Kasumi-1 (cell line): Measurements from ENCODE around the gene SASH1.

ENCODE experiments used
- DNase-seq, 2 experiments: peaks; one replicate each; lab custom pipeline; 2025; lab: John Stamatoyannopoulos, UW

SASH1 gene

DNA sequence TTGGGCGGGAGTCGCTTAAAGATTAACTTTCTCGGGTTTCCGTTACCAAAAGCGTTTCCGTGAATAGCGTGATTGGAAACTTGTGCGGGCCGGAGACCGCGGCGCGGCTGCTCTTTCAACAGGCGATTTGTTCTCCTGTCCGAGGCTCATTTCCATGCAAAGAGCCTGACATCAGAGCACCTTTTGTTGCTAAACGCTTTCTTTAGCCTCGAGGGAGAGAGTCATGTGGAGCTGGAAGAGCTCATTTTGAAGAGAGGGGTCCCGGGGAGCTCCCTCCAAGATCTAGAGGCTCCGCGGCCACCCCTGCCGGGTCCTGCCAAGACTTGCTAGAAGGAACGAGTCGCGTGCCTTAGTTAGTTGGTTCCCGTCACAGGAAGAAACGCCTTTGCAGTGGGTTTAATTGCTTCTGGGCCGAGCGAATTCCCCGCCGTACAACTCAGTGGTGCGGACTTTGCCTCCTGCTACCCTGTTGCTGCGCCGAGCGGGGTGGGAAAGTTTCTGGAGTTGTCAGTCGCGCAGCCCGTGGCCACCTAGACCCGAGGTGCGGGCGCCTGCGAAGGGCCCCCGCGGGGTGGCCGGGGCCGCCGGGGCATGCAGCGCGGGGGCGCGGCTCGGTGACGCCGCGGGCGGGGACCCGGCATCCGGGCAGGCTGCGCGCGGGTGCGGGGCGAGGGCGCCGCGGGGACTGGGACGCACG lies at the start of gene SASH1:
SASH1 (plus strand) TSS at position 489 of the 697 bp plus-strand sequence. CDS start 230 bp downstream, outside the sequence.
- DNase-seq: peak; percentile 29 to 36

DNA sequence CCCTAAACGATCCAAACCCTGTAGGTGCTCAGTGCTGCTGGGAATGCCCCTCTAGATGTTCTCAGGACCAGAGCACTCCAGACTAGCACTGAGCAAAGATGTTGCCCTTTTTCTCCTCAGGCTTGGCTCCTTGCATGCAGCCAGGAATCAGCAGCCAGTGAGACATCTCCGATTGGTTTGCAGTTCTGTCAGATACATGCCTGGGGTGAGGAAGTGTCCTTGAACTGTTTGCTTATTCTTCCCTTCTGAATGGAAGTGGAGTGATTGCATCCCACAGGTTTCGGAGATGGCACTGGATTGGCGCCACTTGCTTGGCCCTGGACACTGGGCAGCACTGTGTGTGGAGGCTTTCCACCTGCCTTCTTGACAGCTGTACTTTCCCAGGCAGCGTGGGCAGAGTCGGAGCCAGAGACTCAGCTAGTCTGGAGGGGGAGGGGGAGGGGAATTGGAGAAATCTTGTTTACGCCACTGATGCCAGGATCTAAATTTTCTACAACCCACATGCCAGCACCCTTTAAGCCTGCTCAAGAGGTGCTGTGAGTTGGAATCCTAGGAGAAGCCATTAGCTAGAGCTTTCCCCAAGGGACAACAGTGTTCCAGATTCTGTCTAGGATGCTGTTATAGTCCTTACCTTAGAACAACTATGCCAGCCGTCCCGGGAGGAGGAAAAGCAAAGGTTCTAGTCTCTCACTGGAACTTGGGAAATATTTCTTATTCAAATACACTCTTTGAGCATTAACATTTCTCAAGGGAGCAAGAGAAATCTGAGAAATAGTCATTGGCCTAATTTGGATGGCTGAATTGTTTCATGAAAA lies 49.2 kb upstream of the SASH1 start:
- DNase-seq: no peak

DNA sequence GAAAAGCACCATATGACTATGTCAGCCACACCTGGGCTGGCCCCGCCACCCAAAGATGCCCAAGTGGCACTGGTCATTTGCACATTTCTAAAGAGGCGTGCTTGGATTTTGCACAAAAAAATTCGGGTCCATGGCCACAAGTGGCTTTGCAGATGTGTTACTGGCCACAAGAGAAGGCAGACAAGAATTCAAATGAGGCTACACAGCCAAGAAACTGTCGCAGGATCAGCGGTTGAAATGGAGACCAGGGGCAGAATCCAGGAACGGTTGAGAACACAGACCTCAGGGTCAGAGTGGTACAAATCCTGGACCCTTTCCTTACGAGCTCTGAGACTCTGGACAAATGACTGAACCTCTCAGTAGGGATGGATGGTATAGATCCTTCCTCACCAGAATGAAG lies 48.6 kb upstream of the SASH1 start:
- DNase-seq: no peak

DNA sequence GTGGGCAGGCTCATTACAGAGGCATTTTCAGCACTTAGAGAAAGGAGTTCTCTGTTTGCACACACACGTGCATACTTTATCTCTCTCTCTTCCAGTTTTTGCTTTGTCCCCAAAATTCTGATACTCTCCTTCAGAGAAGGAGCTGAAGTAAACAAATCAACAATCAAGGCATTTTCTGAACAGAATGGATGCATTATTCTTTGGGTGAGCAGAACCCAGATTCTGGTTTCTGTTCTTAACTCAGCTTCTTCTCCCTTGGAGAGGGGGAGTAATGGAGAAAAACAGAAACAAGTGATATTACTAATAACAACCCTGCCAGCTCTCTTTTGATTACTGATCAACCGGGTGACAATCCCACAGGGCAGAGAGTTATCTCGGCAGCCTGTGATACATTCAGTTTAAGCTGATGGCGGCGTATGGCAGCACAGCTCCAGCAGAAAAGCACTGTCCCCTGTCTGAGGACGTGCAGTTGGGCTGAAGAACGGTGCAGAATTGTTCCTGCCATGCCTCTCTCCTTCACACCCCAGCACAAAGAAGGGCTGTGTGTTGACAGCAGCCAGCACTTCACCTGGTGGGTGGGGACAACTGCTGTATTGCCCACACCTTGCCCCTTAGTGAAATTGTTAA lies 47.3 kb upstream of the SASH1 start:
- DNase-seq: no peak

DNA sequence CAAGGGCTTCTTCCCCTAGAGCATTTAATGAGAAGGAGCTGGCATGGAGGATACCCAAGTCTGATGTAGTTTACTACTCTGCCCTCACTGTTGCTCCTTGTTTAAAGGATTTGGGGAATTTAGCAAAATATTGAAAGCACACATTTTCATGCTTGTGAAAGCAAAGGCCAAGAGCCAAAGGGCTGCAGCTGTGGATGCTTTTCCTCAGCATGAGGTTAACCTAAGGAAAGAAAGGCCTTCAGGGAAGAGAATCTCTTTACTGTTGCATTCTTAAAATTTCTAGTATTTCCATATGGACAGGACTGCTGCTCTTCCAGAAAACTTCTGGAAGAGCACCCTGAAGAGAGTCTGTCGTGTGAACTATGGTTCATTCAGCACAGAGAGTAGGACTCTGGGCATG lies 45.9 kb upstream of the SASH1 start:
- DNase-seq: no peak

DNA sequence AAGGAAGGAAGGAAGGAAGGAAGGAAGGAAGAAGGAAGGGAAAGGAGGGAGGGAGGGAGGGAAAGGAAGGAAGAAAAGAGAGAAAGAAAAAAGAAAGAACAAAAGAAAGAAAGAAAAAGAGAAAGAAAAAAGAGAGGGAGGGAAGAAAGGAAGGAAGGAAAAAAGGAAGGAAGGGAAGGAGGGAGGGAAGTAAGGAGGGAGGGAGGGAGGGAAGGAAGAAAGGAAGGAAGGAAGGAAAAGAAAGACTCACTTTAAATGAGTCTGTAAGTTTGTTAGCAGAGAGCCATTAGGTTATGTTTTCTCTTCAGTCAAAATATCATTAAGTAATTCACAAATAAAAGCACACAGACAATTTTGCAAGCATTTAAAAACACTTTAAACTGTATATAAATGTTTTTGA lies 44.0 kb upstream of the SASH1 start:
- no peak for DNase-seq

DNA sequence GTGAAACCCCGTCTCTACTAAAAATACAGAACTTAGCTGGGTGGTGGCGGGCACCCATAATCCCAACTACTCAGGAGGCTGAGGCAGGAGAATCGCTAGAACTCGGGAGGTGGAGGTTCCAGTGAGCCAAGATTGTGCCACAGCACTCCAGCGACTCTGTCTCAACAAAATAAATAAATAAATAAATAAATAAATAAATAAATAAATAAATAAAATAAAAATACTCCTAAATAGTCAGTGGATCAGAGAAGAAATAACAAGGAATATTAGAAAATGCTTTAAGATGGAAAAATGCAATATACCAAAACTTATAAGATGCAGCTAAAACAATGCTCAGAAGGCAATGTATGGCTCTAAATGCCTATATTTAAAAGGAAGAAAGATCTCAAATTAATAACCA lies 39.0 kb upstream of the SASH1 start:
- no peak for DNase-seq

DNA sequence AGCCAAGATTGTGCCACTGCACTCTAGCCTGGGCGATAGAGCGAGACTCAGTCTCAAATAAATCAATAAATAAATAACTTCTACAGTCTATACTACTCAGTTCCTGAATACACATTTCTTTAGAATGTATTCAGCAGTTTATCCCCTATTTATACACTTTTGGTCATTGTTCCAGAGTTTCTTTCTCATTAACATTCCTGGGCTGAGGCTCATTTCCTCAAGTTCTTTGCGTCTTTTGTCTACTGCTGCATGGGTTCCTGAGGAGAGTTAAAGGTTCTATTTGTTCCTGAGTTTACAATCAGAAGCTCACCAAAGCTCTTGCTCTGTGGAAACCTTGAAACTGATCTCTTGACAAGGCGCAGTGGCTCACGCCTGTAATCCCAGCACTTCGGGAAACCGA lies 37.7 kb upstream of the SASH1 start:
- DNase-seq: no peak

DNA sequence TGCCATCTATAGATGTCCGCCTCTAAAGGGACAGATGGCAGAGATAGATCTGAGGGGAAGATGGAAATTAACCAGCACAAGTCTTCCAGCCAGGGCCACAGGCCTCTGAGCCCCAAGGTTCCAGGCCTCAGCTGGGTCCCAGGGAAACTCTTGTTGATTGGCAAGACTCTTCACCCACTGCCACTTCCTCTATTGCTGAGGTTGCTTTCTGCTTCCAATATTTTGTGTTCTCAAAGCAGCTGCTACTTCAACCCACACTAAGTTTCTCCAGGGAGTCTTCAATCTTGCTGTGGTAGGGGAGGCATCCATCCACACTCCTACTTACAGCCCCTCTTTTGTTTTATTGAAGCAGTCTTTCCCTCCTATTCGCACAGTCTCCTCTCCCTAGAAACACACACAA lies 36.4 kb upstream of the SASH1 start:
- peak in 1 of 2 experiments; percentile 9 for DNase-seq

DNA sequence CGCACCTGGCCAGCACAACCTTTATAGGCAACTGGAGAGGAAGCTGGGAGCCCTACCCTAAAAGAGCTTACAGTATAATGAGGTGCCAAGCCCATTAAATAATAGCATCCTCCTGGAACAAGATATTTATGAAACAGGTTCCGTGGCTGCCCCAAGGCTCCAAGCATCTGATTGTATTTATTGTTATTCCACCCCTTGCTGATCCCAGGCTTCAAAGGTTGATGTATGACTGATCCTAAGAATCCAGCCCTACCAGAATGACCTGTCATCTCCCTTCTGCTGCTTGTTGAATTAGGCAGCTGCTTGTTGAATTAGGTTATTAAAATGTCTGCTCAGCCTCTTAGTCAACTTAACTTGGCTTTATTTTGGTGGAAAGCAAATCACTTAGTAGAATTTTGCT lies 35.2 kb upstream of the SASH1 start:
- DNase-seq: no peak

DNA sequence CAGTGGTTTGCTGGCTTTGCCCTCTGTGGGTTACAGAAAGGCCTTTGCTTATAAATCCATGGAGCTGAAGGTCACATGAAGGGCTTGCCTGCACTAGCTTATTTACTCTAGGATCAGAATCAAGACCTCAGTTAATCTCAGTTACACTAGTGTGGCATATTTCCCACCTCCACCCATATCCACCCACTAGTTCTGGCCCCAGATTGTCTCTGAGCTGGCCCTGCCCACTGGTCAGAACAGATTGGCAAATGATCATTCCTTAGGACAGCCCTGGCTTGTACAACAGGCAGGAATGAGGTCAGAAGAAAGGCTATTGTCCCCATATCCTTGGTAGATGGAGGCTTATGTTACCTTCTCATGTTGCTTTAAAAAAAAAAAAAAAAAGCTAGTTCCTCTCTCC lies 33.3 kb upstream of the SASH1 start:
- DNase-seq: no peak

DNA sequence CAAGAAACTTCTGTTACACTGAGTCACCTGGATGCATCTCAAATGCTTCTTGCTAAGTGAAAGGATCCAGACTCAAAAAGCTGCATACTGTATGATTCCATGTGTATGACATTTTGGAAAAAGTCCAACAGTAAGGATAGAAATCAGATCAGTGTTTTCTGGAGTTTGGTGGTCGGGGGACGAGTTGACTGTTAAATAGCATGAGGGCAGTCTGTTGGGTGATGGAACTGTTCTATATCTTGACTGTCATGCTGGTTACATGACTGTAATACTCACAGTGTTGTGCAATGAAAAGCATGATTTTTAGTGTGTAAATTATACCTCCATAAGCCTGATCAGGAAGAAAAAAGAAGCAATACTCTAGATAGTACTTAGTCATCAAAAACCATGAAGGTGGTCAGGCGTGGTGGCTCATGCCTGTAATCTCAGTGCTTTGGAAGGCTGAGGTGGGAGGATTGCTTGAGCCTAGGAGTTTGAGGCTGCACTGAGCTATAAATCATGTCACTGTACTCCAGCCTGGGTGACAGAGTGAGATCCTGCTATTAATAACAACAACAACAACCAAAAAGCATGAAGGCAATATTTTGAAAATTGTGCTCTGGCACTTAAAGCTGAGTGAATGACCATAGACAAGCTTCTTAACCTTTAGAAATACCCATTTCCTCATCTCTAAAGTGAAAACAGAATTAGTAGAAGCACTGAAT lies 30.5 kb upstream of the SASH1 start:
- DNase-seq: no peak

DNA sequence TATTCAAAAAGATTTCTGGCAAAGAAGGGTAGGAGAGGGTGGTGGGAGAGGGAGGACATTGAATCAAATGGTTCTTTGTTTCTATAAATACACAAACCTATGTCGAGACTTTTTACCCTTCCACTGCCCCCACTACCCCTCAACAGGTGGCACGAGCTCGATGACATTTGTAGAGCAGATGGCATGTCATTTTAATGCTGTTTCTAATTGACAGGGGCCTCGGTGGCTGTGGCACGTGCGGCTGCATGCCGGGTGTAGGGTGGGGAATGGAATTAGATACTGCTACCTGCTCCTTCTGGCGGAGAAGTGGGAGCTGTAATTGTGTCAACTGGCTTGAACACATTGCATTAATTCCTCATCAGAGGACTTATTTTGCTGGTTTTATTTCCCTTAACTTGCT lies 29.1 kb upstream of the SASH1 start:
- no peak for DNase-seq

DNA sequence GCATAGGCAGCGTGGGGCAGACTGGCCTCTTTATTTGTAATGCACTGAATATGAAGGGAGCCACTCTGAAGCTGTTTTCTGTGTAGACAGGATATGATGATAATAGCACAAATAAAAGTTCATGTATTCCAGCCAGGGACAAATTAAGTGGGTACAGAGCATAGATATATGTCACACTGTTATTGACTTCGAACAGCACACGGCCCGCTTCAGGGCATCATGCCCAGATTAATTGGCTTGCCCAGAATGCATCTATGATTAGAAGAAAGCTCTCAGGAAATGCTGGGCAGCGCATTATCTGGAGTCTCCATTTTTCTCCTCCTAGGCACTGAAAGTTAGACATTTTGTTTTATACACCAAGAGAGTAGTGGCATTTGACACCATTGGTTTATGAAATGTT lies 26.3 kb upstream of the SASH1 start:
- no peak for DNase-seq

DNA sequence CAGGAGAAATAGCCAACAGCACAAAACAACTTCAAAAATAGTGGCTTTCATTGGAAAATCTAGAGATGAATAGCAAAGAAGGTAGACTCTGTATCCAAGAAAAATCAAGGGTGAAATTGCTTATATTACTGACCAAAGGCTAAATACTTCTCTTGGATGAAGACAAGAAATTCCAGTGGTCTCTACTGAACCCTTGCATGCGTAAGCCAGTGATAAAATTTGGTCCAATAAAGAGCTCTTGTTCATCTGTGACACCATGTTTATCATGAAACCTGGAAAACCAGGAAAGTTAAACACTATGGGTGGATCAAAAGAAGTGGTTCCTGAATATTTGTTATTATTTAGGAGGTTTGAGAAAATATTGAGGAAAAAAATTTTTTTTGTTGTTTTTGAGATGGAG lies 25.6 kb upstream of the SASH1 start:
- DNase-seq: no peak

DNA sequence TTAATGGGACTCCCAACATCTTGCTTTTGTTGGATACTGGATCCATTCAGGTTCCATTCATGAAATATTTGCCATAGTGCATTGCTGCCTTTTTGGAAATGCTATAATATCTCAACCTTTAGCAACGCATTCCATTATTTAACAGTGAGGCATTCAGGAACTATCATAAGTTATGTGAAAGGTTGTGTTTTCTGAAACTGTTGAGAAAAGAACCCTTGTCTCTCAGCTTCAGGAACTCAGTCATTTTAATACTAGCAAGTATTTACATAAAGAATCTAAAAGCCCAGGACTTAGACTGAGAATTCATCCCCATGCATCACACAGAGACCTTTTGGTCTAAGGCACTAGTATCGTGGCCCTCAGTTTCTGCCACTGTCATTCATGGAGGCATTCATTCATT lies 24.9 kb upstream of the SASH1 start:
- DNase-seq: no peak

DNA sequence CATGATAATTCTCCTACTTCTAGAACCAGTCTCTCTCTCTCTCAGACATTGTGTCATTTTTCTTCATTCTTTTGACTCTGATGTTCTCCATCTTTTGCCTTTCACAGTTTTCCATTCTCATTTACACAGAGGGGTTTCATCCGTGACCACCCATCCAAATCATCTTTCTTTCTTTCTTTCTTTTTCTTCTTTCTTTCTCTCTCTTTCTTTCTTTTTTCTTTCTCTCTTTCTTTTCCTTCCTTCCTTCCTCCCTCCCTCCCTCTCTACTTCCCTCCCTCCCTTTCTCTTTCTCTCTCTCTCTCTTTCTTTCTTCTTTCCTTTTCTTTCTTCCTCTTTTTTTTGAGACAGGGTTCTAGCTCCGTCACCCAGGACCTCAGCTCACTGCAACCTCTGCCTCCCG lies 19.9 kb upstream of the SASH1 start:
- DNase-seq: no peak

DNA sequence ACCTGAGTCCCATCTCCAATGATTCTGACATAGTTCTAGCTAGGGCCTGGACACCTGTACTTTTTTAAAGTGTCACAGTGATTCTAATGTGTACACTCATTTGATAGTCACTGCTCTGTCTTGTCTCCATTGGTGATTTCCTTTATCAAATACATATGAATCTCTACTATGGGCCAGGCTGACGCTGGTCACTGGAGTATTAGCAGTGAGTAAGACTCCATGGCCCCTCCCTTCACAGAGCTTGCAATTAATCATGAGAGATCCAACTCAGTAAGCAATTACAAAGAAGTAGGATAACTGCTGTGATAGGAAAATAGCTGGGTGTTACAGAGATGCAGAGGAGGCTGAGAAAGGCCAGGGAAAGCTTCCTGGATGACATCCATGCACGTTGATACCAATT lies 19.3 kb upstream of the SASH1 start:
- DNase-seq: no peak

DNA sequence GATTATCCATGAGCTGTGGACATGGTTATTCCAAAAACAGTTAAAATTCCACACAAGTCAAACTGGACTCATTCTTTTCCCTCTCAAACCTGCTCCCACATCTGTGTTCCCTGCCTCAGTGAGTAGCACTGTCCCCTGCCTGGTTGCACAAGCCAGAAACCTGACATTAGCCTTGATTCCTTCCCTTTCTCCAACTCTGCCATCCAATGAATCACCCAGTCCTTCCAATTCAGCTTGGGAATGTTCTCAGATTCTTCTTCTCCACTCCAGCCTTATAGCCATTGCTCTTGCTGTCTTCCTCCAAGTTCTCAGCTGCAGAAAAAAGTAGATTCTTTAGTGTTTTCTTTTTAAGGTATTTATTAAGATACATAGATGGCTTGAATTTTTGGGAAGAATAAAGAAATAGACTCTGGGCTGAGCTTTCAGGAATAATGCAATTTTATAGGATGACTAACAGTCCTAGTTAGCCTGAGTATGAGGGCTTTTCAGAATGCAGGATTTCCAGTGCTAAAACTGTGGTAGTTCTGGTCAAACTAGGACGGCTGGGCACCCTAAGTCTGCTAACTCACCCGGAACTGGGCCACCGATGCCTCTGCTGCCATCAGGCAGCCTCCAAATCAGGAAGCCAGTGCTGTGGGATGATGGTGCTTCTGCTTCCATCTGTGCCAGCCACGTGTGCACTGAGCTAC lies 18.2 kb upstream of the SASH1 start:
- peak; percentile 66 to 69 for DNase-seq

DNA sequence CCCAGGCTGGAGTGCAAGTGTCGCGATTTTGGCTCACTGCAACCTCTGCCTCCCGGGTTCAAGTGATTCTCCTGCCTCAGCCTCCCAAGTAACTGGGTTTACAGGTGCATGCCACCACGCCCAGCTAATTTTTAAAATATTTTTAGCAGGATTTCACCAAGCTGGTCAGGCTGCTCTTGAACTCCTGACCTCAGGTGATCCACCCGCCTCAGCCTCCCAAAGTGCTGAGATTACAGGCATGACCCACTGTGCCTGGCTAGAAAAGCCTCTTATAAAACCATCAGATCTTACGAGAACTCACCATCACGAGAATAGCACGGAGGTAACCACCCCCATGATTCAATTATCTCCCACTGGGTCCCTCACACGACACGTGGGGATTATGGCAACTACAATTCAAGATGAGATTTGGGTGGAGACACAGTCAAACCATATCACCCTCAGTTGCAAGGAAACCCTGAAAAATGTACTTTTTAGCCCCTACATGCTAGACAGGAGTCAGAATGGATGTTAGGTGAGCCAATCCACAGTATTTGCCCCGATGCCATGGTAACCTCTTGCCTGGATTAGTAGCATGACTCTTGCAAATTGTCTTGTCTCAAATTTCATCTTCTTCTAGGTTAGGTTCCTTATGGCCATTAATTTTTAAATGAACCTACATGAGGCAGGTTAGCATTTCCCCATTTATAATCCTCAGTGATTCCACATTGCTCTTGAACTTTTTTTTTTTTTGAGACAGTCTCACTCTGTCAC lies 17.1 kb upstream of the SASH1 start:
- DNase-seq: no peak

DNA sequence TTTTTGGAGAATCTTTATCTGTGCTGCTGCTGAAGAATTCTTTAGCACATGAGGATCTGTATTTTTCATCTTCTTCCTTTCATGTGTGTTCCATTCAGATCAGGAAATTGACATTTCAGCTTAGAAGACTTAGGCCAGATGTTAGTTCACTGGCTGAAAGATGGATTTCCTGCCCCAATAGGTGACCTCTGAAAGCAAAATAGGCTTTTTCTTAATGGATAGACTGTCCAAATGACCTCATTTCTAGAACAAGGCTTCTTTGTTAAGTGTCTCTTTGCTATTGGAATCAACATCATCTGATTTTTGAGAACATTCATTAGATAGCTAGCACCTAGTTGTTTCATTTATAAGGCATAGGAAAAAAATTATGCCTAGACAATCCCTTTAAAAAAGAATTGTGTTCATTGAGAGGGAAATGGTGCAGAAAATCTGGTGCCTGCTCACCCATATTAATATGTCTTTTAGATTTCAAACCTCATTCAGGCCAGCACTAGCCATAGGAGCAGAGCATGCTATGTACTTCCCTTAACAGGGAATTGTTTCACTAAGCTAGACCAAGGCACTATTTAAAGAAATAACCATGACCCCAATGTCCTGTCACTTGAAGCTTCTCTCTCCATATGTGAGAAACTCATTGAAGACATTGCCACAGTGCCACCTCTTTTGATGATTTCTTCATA lies 13.6 kb upstream of the SASH1 start:
- DNase-seq: no peak
